Erythroblast (primary cell): ENCODE data around the gene BICC1.
"Not testable (repeated sequence)": the region's sequence is repeated elsewhere in the genome, so short reads cannot be mapped to it uniquely, and the experiment has no call there.

ENCODE experiments used
- GATA1 ChIP-seq: IDR thresholded peaks from 2 replicates; pipeline ENCODE4 v1.6.1; 2011; ENCODE audit warnings: low read depth, mild to moderate bottlenecking, control low read depth, low read length, moderate library complexity
- POLR2A ChIP-seq: IDR thresholded peaks from 2 replicates; pipeline ENCODE4 v1.6.1; 2011; ENCODE audit warnings: mild to moderate bottlenecking, low read length

- TF ChIP-seq POLR2A, GATA1: not testable (repeated sequence)
Observed at GRCh38 chr10:58858123-58858522, 345.5 kb downstream of the BICC1 start.
